PC-3 (cell line): ENCODE data around the gene FOXO4.

Experiments
- EZH2 ChIP-seq: fragments of 300-600 bp; sonication (generic); IDR thresholded peaks from one replicate; pipeline ENCODE4 v1.6.1; 2017; ENCODE audit warnings: antibody characterized with exemption, mild to moderate bottlenecking, low read length; ENCODE audit not compliant: unreplicated experiment
- EZH2phosphoT487 ChIP-seq: fragments of 300-600 bp; sonication (generic); IDR thresholded peaks from 2 replicates; pipeline ENCODE4 v1.6.1; 2018; ENCODE audit warnings: mild to moderate bottlenecking, antibody characterized with exemption, low read length, borderline replicate concordance
- TF ChIP-seq, protein P1 (sequence below): fragments of 300-600 bp; sonication (generic); conservative IDR thresholded peaks from 2 replicates; pipeline ENCODE4 v1.5.1; 2017; ENCODE audit warnings: antibody characterized with exemption, low read depth, mild to moderate bottlenecking, low read length

DNA sequence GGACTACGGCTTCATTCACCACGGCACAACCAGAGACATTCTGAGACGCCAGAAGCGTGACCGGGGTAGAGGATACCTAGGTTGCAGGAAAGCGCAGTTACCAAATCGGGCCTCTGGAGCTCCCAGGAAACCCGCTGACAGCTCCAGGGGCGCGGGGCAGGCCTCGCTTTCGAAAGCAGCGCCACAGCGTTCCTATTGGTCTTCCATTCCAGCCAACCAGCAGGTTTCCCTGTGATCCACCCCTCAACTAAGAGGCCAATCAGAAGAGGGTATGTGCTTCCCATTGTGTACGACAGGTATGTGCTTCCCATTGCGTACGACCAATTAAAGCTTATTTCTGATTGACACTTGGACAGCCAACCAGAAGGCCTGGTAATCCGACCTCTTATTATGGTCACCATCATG is 42.4 kb upstream of the FOXO4 start:
- TF ChIP-seq, protein P1, sequence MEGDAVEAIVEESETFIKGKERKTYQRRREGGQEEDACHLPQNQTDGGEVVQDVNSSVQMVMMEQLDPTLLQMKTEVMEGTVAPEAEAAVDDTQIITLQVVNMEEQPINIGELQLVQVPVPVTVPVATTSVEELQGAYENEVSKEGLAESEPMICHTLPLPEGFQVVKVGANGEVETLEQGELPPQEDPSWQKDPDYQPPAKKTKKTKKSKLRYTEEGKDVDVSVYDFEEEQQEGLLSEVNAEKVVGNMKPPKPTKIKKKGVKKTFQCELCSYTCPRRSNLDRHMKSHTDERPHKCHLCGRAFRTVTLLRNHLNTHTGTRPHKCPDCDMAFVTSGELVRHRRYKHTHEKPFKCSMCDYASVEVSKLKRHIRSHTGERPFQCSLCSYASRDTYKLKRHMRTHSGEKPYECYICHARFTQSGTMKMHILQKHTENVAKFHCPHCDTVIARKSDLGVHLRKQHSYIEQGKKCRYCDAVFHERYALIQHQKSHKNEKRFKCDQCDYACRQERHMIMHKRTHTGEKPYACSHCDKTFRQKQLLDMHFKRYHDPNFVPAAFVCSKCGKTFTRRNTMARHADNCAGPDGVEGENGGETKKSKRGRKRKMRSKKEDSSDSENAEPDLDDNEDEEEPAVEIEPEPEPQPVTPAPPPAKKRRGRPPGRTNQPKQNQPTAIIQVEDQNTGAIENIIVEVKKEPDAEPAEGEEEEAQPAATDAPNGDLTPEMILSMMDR: no peak
- TF ChIP-seq EZH2 (no peak), EZH2phosphoT487 (no peak)
